SK-N-SH treated with all-trans-retinoic acid at 6 μM for 48 hours (cell line): ENCODE measurements around the gene USP48.

ENCODE experiments used
- BACH2 ChIP-seq: fragments of 250-450 bp; sonication (Bioruptor Pico); IDR thresholded peaks from 2 replicates; pipeline ENCODE4 v1.9.0; 2021; ENCODE audit warnings: mild to moderate bottlenecking, borderline replicate concordance
- CREB5 ChIP-seq: fragments of 250-450 bp; sonication (Bioruptor Pico); IDR thresholded peaks from 2 replicates; pipeline ENCODE4 v1.5.1; 2020; ENCODE audit warnings: low read depth, mild to moderate bottlenecking, moderate library complexity
- CSDC2 ChIP-seq: fragments of 250-450 bp; sonication (Bioruptor Pico); IDR thresholded peaks from 2 replicates; pipeline ENCODE4 v1.5.0; 2020; ENCODE audit warnings: mild to moderate bottlenecking, moderate library complexity
- ESRRG ChIP-seq: fragments of 250-450 bp; sonication (Bioruptor Pico); IDR thresholded peaks from 2 replicates; pipeline ENCODE4 v1.6.1; 2021; ENCODE audit warnings: mild to moderate bottlenecking
- POU6F1 ChIP-seq: fragments of 250-450 bp; sonication (Bioruptor Pico); IDR thresholded peaks from 2 replicates; pipeline ENCODE4 v1.8.0; 2021; ENCODE audit warnings: low read depth, mild to moderate bottlenecking, moderate library complexity, borderline replicate concordance
- RARB ChIP-seq: fragments of 250-450 bp; sonication (Bioruptor Pico); IDR thresholded peaks from 2 replicates; pipeline ENCODE4 v1.8.0; 2021; ENCODE audit warnings: mild to moderate bottlenecking, moderate library complexity
- TOX ChIP-seq: fragments of 250-450 bp; sonication (Bioruptor Pico); IDR thresholded peaks from 2 replicates; pipeline ENCODE4 v1.8.0; 2021; ENCODE audit warnings: mild to moderate bottlenecking, moderate library complexity, borderline replicate concordance
- TSHZ2 ChIP-seq: fragments of 250-450 bp; sonication (Bioruptor Pico); IDR thresholded peaks from 2 replicates; pipeline ENCODE4 v1.5.0; 2020; ENCODE audit warnings: mild to moderate bottlenecking, moderate library complexity
- ZFP30 ChIP-seq: fragments of 450-650 bp; formaldehyde crosslinking; IDR thresholded peaks from 2 replicates; pipeline ENCODE4 v1.5.0; 2022; ENCODE audit warnings: mild to moderate bottlenecking, moderate library complexity
- ZNF565 ChIP-seq: fragments of 450-650 bp; formaldehyde crosslinking; conservative IDR thresholded peaks from 2 replicates; pipeline ENCODE4 v1.5.0; 2020; ENCODE audit warnings: low read depth, mild to moderate bottlenecking, moderate library complexity
- ZNF70 ChIP-seq: fragments of 450-650 bp; formaldehyde crosslinking; IDR thresholded peaks from 2 replicates; pipeline ENCODE4 v1.5.0; 2020; ENCODE audit warnings: mild to moderate bottlenecking, moderate library complexity
- TF ChIP-seq, protein P1 (sequence below): fragments of 250-450 bp; sonication (Bioruptor Pico); IDR thresholded peaks from 2 replicates; pipeline ENCODE4 v1.5.1; 2021; ENCODE audit warnings: mild to moderate bottlenecking, moderate library complexity
- TF ChIP-seq, protein P2 (sequence below): fragments of 250-450 bp; sonication (Bioruptor Pico); IDR thresholded peaks from 2 replicates; pipeline ENCODE4 v1.8.0; 2020; ENCODE audit warnings: mild to moderate bottlenecking, moderate library complexity, borderline replicate concordance

DNA sequence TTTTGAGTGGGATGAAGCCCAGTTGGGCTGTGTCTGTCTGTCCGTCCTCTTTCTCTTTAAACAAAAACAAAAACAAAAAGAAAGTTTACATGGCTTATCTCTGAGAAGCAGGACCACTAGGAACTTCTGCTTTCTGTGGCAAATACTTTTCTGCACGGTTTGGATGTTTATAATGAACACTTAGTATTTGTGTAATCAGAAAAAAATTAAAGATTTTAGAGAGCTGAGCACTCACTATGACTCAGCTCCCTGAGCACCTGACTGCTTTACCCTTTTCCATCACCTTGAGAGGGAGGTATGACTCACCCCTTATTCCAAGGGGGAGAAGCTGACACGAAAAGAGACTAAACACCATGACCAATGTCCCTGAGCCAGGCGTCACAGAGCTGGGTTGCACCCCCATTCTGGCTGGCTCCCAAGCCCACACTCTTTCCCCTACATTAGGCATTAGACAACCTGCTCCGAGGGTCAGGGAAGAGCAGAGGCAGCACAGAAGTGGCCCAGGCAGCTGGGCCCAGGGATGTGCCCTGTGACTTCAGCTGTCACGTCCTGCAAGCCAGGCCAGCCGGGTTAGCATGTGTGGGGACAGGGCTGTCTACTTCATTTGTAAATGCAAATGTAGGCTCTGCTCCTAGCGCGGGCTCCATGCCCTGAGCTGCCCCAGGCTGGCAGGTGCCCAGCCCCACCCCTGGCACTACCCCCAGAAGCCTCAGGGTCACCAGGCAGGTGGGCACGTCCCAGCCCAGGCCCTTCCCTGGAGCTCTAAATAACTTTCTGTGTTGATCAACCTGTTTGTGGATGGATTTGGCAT, 144.2 kb downstream of the USP48 start:
- TF ChIP-seq RARB (CRISPR knock-in tag) (no peak), TOX (CRISPR knock-in tag) (no peak), TSHZ2 (no peak), ESRRG (CRISPR knock-in tag) (no peak), BACH2 (no peak), CSDC2 (CRISPR knock-in tag) (no peak), ZFP30 (CRISPR knock-in tag) (no peak), ZNF565 (CRISPR knock-in tag) (no peak), ZNF70 (CRISPR knock-in tag) (no peak), CREB5 (CRISPR knock-in tag) (no peak), POU6F1 (CRISPR knock-in tag) (no peak)
- TF ChIP-seq, protein P1, sequence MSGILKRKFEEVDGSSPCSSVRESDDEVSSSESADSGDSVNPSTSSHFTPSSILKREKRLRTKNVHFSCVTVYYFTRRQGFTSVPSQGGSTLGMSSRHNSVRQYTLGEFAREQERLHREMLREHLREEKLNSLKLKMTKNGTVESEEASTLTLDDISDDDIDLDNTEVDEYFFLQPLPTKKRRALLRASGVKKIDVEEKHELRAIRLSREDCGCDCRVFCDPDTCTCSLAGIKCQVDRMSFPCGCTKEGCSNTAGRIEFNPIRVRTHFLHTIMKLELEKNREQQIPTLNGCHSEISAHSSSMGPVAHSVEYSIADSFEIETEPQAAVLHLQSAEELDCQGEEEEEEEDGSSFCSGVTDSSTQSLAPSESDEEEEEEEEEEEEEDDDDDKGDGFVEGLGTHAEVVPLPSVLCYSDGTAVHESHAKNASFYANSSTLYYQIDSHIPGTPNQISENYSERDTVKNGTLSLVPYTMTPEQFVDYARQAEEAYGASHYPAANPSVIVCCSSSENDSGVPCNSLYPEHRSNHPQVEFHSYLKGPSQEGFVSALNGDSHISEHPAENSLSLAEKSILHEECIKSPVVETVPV (CRISPR knock-in tag), result no peak
- TF ChIP-seq, protein P2, sequence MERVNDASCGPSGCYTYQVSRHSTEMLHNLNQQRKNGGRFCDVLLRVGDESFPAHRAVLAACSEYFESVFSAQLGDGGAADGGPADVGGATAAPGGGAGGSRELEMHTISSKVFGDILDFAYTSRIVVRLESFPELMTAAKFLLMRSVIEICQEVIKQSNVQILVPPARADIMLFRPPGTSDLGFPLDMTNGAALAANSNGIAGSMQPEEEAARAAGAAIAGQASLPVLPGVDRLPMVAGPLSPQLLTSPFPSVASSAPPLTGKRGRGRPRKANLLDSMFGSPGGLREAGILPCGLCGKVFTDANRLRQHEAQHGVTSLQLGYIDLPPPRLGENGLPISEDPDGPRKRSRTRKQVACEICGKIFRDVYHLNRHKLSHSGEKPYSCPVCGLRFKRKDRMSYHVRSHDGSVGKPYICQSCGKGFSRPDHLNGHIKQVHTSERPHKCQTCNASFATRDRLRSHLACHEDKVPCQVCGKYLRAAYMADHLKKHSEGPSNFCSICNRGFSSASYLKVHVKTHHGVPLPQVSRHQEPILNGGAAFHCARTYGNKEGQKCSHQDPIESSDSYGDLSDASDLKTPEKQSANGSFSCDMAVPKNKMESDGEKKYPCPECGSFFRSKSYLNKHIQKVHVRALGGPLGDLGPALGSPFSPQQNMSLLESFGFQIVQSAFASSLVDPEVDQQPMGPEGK (CRISPR knock-in tag), result no peak
